C4-2B (cell line): ENCODE results near the gene ZNF134.

ENCODE experiments used
- ZFX ChIP-seq: fragments of 450-650 bp; IDR thresholded peaks from 2 replicates; pipeline ENCODE4 v1.6.1; 2017
- TF ChIP-seq, protein P1 (sequence below): fragments of 450-650 bp; conservative IDR thresholded peaks from 2 replicates; pipeline ENCODE4 v1.5.1; 2017; ENCODE audit warnings: mild to moderate bottlenecking

DNA sequence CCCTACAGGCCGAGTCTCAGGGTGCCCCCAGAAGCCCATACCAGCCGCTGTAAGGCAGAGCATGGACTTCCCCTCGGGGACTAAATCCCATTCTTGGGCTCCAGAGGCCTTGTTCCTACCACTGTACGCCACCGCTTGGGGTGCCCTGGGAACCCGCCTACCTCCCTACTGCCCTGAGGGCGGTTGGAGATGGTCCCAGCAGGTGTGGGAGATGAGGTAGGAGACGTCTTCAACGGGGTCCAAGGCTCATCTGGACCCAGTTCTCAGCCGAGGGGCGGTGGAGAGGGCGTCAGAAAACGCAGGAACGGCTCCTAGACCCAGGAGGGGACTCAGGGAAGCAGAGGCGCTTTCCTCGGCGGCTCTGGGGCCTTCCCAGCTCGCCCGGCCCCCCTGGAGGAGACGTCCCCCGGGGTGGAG is 30.9 kb upstream of the ZNF134 start:
- TF ChIP-seq, protein P1, sequence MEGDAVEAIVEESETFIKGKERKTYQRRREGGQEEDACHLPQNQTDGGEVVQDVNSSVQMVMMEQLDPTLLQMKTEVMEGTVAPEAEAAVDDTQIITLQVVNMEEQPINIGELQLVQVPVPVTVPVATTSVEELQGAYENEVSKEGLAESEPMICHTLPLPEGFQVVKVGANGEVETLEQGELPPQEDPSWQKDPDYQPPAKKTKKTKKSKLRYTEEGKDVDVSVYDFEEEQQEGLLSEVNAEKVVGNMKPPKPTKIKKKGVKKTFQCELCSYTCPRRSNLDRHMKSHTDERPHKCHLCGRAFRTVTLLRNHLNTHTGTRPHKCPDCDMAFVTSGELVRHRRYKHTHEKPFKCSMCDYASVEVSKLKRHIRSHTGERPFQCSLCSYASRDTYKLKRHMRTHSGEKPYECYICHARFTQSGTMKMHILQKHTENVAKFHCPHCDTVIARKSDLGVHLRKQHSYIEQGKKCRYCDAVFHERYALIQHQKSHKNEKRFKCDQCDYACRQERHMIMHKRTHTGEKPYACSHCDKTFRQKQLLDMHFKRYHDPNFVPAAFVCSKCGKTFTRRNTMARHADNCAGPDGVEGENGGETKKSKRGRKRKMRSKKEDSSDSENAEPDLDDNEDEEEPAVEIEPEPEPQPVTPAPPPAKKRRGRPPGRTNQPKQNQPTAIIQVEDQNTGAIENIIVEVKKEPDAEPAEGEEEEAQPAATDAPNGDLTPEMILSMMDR = no peak
- TF ChIP-seq ZFX = no peak
